Liver (tissue), 3 donors: Measurements from ENCODE around the gene GSK3B.

ENCODE experiments used
- CTCF ChIP-seq: fragments of 150-350 bp; IDR thresholded peaks from 2 replicates; pipeline ENCODE4 v1.5.1; 2017; ENCODE audit warnings: improper control_type of control experiment, low read depth, low read length; ENCODE audit not compliant: missing input control
- RAD21 ChIP-seq, 2 donors: IDR thresholded peaks; 2 replicates each; pipeline ENCODE4 v1.6.1; 2016; ENCODE audit warnings: antibody characterized with exemption in 2 of 2, mild to moderate bottlenecking in 2 of 2
- donor health status: healthy.
- donor health status: healthy.

DNA sequence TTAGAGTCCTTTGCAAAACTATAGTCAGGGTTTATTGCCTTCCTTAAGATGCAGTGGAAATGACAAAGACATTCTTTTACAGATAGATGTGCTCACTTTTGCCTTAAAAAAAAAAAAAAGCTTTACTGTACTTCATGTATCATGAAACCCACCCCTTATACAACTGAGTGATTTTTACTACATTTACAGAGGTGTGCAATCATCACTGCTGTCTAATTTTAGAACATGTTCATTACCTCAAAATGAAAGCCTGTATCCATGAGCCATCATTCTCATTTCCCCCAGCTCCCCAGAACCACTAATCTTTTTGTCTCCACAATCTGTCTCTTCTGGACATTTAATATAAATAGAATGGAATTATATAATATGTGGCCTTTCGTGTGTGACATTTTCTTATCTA lies 200.5 kb downstream of the GSK3B start:
- TF ChIP-seq RAD21 (IDR thresholded peaks at IDR 0.05) (no peak), CTCF (no peak)
